ENCODE data around the gene GPC6.

- TF ChIP-seq, protein P1, sequence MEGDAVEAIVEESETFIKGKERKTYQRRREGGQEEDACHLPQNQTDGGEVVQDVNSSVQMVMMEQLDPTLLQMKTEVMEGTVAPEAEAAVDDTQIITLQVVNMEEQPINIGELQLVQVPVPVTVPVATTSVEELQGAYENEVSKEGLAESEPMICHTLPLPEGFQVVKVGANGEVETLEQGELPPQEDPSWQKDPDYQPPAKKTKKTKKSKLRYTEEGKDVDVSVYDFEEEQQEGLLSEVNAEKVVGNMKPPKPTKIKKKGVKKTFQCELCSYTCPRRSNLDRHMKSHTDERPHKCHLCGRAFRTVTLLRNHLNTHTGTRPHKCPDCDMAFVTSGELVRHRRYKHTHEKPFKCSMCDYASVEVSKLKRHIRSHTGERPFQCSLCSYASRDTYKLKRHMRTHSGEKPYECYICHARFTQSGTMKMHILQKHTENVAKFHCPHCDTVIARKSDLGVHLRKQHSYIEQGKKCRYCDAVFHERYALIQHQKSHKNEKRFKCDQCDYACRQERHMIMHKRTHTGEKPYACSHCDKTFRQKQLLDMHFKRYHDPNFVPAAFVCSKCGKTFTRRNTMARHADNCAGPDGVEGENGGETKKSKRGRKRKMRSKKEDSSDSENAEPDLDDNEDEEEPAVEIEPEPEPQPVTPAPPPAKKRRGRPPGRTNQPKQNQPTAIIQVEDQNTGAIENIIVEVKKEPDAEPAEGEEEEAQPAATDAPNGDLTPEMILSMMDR (IDR thresholded peaks at IDR 0.05; ENCODE audit: insufficient read depth, low read length, poor library complexity, severe bottlenecking): no peak
- no peak for TF ChIP-seq EZH2phosphoT487 (conservative IDR thresholded peaks at IDR 0.05; ENCODE audit: low read length)
Measured at GRCh38 chr13:94332359-94333096, 1105.9 kb downstream of the GPC6 start.
